AML-193 (cell line): ENCODE data around the gene PLPP2.

Experiments
- DNase-seq, 2 experiments: peaks; one replicate each; lab custom pipeline; 2025; lab: John Stamatoyannopoulos, UW

PLPP2 gene

DNA sequence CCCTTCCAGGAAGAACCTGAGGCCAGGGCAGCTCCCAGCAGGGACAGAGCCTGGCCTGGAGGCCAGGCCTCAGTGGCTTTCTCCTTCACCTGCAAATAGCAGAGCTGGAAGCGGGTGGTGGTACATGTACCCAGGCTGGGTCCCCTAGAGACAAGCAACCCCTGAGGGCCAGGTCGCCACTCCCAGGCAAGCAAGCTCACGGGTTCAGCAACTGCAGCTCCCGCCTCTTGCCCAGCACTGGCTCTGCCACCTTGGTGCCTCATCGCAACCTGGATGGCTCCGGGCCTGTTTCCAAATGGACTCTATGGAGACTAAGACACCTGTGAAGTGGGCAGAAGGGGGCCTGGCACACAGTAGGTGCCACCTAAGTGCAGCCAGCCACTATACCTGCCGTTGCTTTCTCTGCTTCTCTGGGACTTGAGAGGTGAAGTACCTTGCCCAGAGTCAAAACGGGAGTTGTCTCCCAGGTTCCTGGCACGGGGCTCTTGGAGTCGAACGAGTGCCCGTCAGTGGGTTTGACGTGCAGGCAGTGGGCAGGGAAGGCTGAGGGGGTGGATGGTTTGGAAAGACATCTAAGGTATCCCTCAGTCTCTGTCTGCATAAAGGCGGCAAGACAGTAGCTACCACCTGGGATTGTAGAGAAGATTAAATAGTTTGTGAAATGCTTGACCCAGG is 2.4 kb upstream of the PLPP2 start:
- no peak for DNase-seq

DNA sequence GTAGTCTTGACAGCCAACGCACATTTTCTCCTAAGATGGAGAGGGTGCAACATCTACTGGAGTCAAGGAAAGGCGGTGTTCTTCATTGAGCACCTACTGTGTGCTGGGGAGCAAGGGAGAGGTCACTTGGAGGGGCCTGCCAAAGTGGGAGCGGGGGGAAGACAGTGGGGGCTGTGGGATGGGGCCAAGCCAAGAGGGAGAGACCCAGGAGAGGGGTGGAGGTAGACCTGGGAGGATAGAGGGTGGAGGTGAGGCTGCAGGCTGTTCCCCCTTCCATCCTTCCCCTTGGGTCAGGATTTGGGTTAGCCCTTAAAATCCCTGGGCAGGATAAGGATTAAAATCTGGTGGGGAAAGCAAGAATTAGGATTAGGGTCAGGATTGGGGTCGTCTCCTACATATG is 1.7 kb upstream of the PLPP2 start:
- DNase-seq = no peak

- DNase-seq = no peak
Measured at GRCh38 chr19:292281-292884, 1.2 kb upstream of the PLPP2 start.

GRCh38 chr19:291561-292280 is 518 bp upstream of the PLPP2 start:
- DNase-seq = no peak

GRCh38 chr19:290372-291005 is 714 bp downstream of the PLPP2 start:
- no peak for DNase-seq

- no peak for DNase-seq
Measured at GRCh38 chr19:289651-290371, 1.4 kb downstream of the PLPP2 start.

DNA sequence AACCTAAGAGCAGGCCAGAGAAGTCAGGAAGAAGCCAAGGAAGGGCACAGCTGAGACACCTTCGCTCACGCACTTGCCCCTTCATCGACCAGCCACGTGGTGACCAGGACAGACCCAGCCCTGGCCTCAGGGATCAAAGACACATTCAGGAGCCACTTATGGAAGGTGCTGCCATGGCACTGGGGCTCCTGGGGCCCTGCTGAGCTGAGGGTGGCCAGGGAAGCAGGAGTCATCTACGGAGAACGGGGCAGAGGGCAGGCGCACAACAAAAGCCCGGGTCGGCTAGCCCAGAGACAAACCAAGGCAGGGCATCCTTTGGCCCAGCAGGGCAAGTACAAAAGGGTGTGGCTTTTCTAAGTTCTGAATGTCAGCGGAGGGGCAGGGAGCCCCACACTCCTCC is 2.3 kb downstream of the PLPP2 start:
- no peak for DNase-seq

DNA sequence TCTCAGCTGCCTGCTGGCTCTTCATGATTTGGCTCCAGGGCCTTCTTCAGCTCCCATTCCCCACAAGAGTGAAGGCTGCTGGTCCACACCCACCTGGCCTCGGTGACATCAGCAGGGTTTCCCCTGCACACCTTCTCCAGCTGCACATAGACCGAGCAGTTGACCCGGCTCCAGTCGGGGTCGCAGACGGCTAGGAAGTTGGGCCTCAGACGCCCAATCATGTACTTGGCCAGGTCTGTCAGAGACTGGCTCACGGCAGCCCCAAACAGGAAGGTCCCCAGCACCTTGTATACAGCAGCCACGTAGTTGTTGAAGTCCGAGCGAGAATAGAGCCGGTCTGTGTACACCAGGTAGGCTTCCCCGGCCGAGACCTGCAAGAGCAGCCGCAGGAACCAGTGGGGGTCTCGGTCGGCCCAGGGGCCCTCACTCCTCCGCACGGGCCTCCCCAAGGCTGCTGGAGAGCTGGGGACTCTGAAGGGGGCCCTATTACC is 3.8 kb downstream of the PLPP2 start:
- DNase-seq = no peak

- DNase-seq = no peak
Measured at GRCh38 chr19:283395-283794, 7.8 kb downstream of the PLPP2 start.

GRCh38 chr19:282501-282900 is 8.7 kb downstream of the PLPP2 start:
- no peak for DNase-seq

DNA sequence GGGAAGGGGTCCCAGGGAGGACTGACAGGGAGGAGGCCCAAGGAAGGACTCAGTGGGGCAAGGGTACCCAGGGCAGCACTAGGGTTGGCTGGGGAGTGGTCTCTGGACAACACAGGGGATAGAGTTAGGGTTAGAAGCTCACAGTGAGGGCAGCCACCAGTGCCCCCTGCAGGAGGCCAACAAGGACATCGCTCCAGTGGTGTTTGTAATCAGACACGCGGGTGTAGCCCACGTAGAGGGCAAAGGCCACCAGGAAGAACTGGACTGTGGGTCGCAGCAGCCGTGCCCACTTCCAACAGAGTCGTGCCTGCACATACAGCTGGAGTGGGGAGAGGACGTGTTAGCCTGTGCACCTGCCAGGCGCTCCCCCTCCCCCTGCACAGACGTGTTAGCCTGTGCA is 9.2 kb downstream of the PLPP2 start:
- no peak for DNase-seq

- DNase-seq = no peak
Measured at GRCh38 chr19:281156-281853, 9.9 kb downstream of the PLPP2 start.

DNA sequence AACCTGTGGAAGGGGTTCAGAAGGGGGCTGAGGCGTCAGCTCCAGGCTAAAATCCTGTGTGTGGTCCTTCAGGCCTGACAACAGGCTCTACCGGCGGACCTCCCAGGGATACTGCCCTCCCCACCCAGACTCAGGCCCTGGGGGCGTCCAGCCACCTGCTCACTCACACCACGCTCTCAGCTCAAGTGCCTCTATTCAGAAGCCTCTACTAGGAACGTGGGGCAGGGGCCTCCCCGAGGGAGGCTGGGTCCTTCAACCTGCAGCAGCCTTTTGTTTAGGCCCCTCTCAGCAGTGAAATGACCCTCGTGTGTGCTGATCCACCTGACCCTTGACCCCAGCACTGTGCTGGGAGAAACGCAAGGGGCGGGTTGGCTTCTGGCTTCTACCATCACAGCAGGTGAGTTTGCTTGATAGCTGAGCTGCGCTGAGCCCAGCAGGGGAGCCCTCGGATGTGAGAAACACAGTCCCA is 10.6 kb downstream of the PLPP2 start:
- no peak for DNase-seq

DNA sequence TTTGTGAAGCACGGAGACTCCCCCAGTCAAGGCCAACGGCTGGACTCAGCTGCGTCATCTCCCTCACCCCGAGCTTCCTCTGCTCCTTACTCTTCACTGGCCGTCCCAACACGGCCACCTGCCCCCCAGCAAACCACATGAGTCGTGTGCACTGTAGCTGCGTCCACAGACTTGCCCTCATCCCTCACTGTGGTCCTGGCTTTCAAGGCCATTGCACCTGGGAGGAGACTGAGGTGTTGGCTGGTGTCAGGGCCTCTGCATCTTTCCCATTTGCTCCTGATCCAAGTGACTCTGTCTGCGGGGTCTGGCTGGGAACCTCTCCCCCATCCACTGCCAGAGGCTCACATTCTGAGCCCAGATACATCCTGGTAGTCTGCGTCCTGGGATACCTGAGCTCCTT is 11.5 kb downstream of the PLPP2 start:
- no peak for DNase-seq

DNA sequence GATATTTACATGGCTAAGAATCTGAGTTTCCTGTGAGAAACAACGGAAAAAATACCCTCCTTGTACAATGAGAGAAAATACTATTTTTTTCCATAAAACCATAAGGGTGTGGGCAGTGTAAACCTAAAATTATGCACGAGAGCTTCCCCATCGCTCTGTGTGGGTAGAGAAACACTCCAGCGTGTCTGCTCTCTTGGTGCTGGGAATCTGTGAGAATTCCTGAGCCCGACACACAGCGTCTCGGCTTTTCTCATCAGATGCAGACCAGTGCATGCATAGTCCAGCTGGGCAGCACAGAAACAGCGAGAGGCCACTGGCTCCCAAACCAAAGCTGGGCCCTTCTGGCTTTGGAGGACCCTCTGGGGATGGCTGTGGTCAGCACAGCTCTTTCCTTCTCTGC is 12.0 kb downstream of the PLPP2 start:
- no peak for DNase-seq

GRCh38 chr19:277581-278165 is 13.5 kb downstream of the PLPP2 start:
- DNase-seq = no peak

DNA sequence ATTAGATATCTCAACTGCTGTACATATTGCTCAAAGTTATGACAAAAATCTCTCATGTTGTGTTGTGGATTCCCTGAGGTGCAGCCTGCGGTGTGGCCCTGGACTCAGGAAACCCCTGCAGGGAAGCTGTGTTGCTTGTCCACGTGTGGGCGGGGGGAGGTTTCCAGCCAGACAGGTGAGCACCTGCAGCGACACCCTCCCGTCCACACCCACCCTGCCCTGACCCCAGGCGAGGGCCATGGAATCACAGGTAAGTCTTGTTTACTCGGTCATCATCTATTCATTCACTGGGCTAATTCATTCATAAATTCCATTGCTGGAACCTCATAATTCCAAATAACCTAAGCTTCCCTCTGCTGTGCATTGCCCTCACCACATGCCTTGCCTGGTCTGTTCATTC is 14.1 kb downstream of the PLPP2 start:
- DNase-seq = no peak

GRCh38 chr19:275958-276646 is 15.1 kb downstream of the PLPP2 start:
- DNase-seq = no peak

GRCh38 chr19:275000-275399 is 16.2 kb downstream of the PLPP2 start:
- no peak for DNase-seq

- no peak for DNase-seq
Measured at GRCh38 chr19:273393-273792, 17.8 kb downstream of the PLPP2 start.
